ENCODE results near the gene REM2.

REM2 gene

GRCh38 chr14:22932146-22932545, 49.1 kb downstream of the REM2 start:
- no peak for DNase-seq

- DNase-seq = no peak
Measured at GRCh38 chr14:22935156-22935555, 52.1 kb downstream of the REM2 start.

All from fibroblast of skin of back (primary cell).